ENCODE data around the gene KCNJ6. TPM values are rescaled to one million over a fixed set of nuclear protein-coding genes. Genes with fewer than 3 reads are reported as not detected.

KCNJ6 gene
- total RNA-seq, 1 experiment from 2014 or later = not detected

DNA sequence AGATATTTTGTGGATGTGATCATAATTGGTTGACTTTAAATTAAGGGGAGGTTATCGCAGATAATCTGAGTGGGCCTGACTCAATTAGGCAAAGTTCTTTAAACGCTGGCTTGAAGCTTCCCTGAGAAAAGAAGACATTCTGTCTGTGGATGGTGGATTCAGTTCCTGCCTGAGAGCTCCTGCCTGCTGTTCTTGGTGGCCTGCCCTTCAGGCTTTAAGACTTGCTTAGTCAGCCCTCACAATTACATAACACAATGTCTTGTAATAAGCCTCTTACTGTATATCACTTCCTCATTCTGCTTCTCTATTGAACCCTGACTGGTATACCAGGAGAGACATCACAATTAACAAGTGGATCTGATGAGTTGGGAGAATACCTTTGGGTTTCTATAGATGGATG lies 50.2 kb downstream of the KCNJ6 start:
- no peak overlapping the region for H3K9ac ChIP-seq (ENCODE audit: low read length)
- 0 out of 4 replicates have a peak, but pooled peaks cover 0 to 2% of the 10 kb centered on the region in 2 experiments for H3K9me3 ChIP-seq (ENCODE audit: control insufficient read depth in 1 of 2, insufficient read depth in 1 of 2, low read depth in 1 of 2, low read length in 2 of 2)
- no TSS peak for BruUV-seq (replicated peaks)
- DNase-seq (ENCODE audit: low read depth, low spot score) = no peak
- H2AFZ ChIP-seq (ENCODE audit: low read depth, low read length, poor library complexity, severe bottlenecking) = no peak overlapping the region
- H3K27me3 ChIP-seq (ENCODE audit: insufficient read depth, low read length) = no peaks in the 10 kb centered on the region
- H3K27ac ChIP-seq (ENCODE audit: low read depth, low read length) = no peak overlapping the region
- no peaks in the 10 kb centered on the region for H3K36me3 ChIP-seq (ENCODE audit: control insufficient read depth in 1 of 2, insufficient read depth in 2 of 2, low read length in 2 of 2)
- H3K4me3 ChIP-seq (replicated peaks in 1 of 2; ENCODE audit: low read depth in 1 of 2, low read length in 2 of 2) = no peak overlapping the region
- TF ChIP-seq, protein P1, sequence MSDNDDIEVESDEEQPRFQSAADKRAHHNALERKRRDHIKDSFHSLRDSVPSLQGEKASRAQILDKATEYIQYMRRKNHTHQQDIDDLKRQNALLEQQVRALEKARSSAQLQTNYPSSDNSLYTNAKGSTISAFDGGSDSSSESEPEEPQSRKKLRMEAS (IDR thresholded peaks at IDR 0.05) = no peak
- TF ChIP-seq TCF7L2 (IDR thresholded peaks at IDR 0.05; ENCODE audit: borderline replicate concordance, extremely low read depth, insufficient read depth, insufficient read length) (no peak), ZFX (IDR thresholded peaks at IDR 0.05) (no peak), ELF1 (IDR thresholded peaks at IDR 0.05; ENCODE audit: borderline replicate concordance, low read depth) (no peak), POLR2A (IDR thresholded peaks at IDR 0.05; ENCODE audit: borderline replicate concordance, extremely low read depth, insufficient read depth, insufficient read length) (no peak), SIN3A (IDR thresholded peaks at IDR 0.05; ENCODE audit: low read depth) (no peak), EZH2 (IDR thresholded peaks at IDR 0.05) (no peak), JUND (IDR thresholded peaks at IDR 0.05) (no peak), CEBPB (IDR thresholded peaks at IDR 0.05; ENCODE audit: low read depth) (no peak), SRF (IDR thresholded peaks at IDR 0.05; ENCODE audit: low read depth) (no peak)
- TF ChIP-seq, protein P2, sequence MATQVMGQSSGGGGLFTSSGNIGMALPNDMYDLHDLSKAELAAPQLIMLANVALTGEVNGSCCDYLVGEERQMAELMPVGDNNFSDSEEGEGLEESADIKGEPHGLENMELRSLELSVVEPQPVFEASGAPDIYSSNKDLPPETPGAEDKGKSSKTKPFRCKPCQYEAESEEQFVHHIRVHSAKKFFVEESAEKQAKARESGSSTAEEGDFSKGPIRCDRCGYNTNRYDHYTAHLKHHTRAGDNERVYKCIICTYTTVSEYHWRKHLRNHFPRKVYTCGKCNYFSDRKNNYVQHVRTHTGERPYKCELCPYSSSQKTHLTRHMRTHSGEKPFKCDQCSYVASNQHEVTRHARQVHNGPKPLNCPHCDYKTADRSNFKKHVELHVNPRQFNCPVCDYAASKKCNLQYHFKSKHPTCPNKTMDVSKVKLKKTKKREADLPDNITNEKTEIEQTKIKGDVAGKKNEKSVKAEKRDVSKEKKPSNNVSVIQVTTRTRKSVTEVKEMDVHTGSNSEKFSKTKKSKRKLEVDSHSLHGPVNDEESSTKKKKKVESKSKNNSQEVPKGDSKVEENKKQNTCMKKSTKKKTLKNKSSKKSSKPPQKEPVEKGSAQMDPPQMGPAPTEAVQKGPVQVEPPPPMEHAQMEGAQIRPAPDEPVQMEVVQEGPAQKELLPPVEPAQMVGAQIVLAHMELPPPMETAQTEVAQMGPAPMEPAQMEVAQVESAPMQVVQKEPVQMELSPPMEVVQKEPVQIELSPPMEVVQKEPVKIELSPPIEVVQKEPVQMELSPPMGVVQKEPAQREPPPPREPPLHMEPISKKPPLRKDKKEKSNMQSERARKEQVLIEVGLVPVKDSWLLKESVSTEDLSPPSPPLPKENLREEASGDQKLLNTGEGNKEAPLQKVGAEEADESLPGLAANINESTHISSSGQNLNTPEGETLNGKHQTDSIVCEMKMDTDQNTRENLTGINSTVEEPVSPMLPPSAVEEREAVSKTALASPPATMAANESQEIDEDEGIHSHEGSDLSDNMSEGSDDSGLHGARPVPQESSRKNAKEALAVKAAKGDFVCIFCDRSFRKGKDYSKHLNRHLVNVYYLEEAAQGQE (IDR thresholded peaks at IDR 0.05; ENCODE audit: low read depth) = no peak
- TF ChIP-seq, protein P3, sequence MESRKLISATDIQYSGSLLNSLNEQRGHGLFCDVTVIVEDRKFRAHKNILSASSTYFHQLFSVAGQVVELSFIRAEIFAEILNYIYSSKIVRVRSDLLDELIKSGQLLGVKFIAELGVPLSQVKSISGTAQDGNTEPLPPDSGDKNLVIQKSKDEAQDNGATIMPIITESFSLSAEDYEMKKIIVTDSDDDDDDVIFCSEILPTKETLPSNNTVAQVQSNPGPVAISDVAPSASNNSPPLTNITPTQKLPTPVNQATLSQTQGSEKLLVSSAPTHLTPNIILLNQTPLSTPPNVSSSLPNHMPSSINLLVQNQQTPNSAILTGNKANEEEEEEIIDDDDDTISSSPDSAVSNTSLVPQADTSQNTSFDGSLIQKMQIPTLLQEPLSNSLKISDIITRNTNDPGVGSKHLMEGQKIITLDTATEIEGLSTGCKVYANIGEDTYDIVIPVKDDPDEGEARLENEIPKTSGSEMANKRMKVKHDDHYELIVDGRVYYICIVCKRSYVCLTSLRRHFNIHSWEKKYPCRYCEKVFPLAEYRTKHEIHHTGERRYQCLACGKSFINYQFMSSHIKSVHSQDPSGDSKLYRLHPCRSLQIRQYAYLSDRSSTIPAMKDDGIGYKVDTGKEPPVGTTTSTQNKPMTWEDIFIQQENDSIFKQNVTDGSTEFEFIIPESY (IDR thresholded peaks at IDR 0.05; ENCODE audit: extremely low read depth, insufficient replicate concordance, low read length) = no peak
- TF ChIP-seq, protein P4, sequence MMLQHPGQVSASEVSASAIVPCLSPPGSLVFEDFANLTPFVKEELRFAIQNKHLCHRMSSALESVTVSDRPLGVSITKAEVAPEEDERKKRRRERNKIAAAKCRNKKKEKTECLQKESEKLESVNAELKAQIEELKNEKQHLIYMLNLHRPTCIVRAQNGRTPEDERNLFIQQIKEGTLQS (IDR thresholded peaks at IDR 0.05) = no peak
- H4K20me1 ChIP-seq (ENCODE audit: insufficient read depth) = no peaks in the 10 kb centered on the region
- no peaks in the 10 kb centered on the region for H3K79me2 ChIP-seq (ENCODE audit: insufficient read depth, low read length)
- ATAC-seq = no peak
- no peaks in the 10 kb centered on the region for H3K4me1 ChIP-seq (ENCODE audit: control insufficient read depth in 1 of 2, insufficient read depth in 2 of 2, low read length in 2 of 2)
- CTCF ChIA-PET = no interaction called here
- H3K9me2 ChIP-seq (ENCODE audit: insufficient read depth) = no peaks in the 10 kb centered on the region
- no peak overlapping the region for H3K4me2 ChIP-seq (ENCODE audit: low read length)
- intact Hi-C loops (cut with micrococcal nuclease) = no loop called here
- POLR2A ChIA-PET = no interaction called here
- RAD21 ChIA-PET (ENCODE audit: low non-redundant PET in 1 of 2, low total read pairs in 2 of 2, uncharacterized antibody in 2 of 2, unreplicated experiment in 2 of 2) = no interaction called here

Data from HCT116 (cell line).